ENCODE results near the gene KDM4F. TPM values are rescaled to one million over a fixed set of nuclear protein-coding genes. Genes with fewer than 3 reads are reported as not detected.

Gene KDM4F
- total RNA-seq, 1 donor from 2014 or later = not detected

GRCh38 chr11:95082576-95083001, 33.4 kb downstream of the KDM4F start:
- no peaks in the 10 kb centered on the region for H3K9me3 Mint-ChIP-seq (ENCODE audit: unreplicated experiment)
- peak overlapping the region; percentile 93 for H3K27ac Mint-ChIP-seq (ENCODE audit: unreplicated experiment)
- peaks cover 3% of the 10 kb centered on the region for H3K27me3 Mint-ChIP-seq (ENCODE audit: unreplicated experiment)
- peaks cover 54% of the 10 kb centered on the region for H3K4me1 Mint-ChIP-seq (ENCODE audit: unreplicated experiment)
- no peaks in the 10 kb centered on the region for H3K36me3 Mint-ChIP-seq (ENCODE audit: unreplicated experiment)
- no peak for TF ChIP-seq CTCF (IDR thresholded peaks at IDR 0.05)
- no peak for DNase-seq (ENCODE audit: extremely low spot score, unreplicated experiment)
- no peak overlapping the region for H3K4me3 Mint-ChIP-seq (ENCODE audit: unreplicated experiment)

- peaks cover 3% of the 10 kb centered on the region for H3K27me3 Mint-ChIP-seq (ENCODE audit: unreplicated experiment)
- no peak overlapping the region for H3K27ac Mint-ChIP-seq (ENCODE audit: unreplicated experiment)
- H3K4me1 Mint-ChIP-seq (ENCODE audit: unreplicated experiment) = peaks cover 44% of the 10 kb centered on the region
- no peaks in the 10 kb centered on the region for H3K9me3 Mint-ChIP-seq (ENCODE audit: unreplicated experiment)
- H3K4me3 Mint-ChIP-seq (ENCODE audit: unreplicated experiment) = no peak overlapping the region
- no peak for TF ChIP-seq CTCF (IDR thresholded peaks at IDR 0.05)
- DNase-seq (ENCODE audit: extremely low spot score, unreplicated experiment) = no peak
- H3K36me3 Mint-ChIP-seq (ENCODE audit: unreplicated experiment) = no peaks in the 10 kb centered on the region
Observed at GRCh38 chr11:95084509-95084908, 35.3 kb downstream of the KDM4F start.

- H3K27me3 Mint-ChIP-seq (ENCODE audit: unreplicated experiment) = peaks cover 3% of the 10 kb centered on the region
- no peak overlapping the region for H3K4me3 Mint-ChIP-seq (ENCODE audit: unreplicated experiment)
- no peak for TF ChIP-seq CTCF (IDR thresholded peaks at IDR 0.05)
- H3K36me3 Mint-ChIP-seq (ENCODE audit: unreplicated experiment) = no peaks in the 10 kb centered on the region
- H3K27ac Mint-ChIP-seq (ENCODE audit: unreplicated experiment) = no peak overlapping the region
- no peak for DNase-seq (ENCODE audit: extremely low spot score, unreplicated experiment)
- H3K4me1 Mint-ChIP-seq (ENCODE audit: unreplicated experiment) = peaks cover 38% of the 10 kb centered on the region
- H3K9me3 Mint-ChIP-seq (ENCODE audit: unreplicated experiment) = no peaks in the 10 kb centered on the region
Observed at GRCh38 chr11:95085117-95085816, 36.0 kb downstream of the KDM4F start.

GRCh38 chr11:95086151-95086550, 36.9 kb downstream of the KDM4F start:
- Mint-ChIP-seq H3K36me3 (ENCODE audit: unreplicated experiment) (no peaks in the 10 kb centered on the region), H3K27ac (ENCODE audit: unreplicated experiment) (no peak overlapping the region), H3K27me3 (ENCODE audit: unreplicated experiment) (peaks cover 3% of the 10 kb centered on the region), H3K9me3 (ENCODE audit: unreplicated experiment) (no peaks in the 10 kb centered on the region), H3K4me3 (ENCODE audit: unreplicated experiment) (no peak overlapping the region), H3K4me1 (ENCODE audit: unreplicated experiment) (peaks cover 39% of the 10 kb centered on the region)
- no peak for DNase-seq (ENCODE audit: extremely low spot score, unreplicated experiment)
- TF ChIP-seq CTCF (IDR thresholded peaks at IDR 0.05) = no peak

GRCh38 chr11:95086836-95087570, 37.8 kb downstream of the KDM4F start:
- Mint-ChIP-seq H3K27me3 (ENCODE audit: unreplicated experiment) (peaks cover 3% of the 10 kb centered on the region), H3K4me1 (ENCODE audit: unreplicated experiment) (peaks cover 39% of the 10 kb centered on the region), H3K36me3 (ENCODE audit: unreplicated experiment) (no peaks in the 10 kb centered on the region), H3K27ac (ENCODE audit: unreplicated experiment) (no peak overlapping the region), H3K9me3 (ENCODE audit: unreplicated experiment) (no peaks in the 10 kb centered on the region), H3K4me3 (ENCODE audit: unreplicated experiment) (no peak overlapping the region)
- no peak for TF ChIP-seq CTCF (IDR thresholded peaks at IDR 0.05)
- no peak for DNase-seq (ENCODE audit: extremely low spot score, unreplicated experiment)

Data from osteocyte (in vitro differentiated cells).